ENCODE results near the gene ALMS1.
"Not testable (repeated sequence)": the region's sequence is repeated elsewhere in the genome, so short reads cannot be mapped to it uniquely, and the experiment has no call there.

DNA sequence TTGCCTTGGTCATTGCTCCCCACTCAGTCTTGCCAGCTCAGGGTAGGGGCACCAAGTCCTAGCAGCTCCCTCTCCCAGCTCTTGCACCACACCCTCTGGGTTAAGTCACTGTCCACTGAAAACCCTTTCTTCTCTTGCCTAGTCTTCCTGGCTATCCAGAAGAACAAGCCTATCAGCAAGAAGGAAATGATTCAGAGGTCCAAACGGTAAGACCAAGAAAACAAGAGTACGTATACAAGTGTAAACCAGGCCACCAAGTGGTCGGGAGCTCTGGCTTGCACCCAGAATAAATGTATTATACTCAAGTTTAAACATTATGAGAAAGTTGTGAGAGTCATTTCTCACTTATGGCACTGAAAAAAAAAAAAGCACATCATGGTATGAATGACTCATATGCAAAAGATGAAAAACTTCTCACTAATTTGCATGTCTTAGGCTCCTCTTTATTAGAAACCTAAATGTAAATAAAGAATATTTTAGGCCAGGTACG lies 217.5 kb downstream of the ALMS1 start:
- TF ChIP-seq CTCF, POLR2A (IDR thresholded peaks at IDR 0.05): not testable (repeated sequence)

All from adrenal gland (tissue), 5 donors.